BLaER1 (cell line): Measurements from ENCODE around the gene EIF4G3.
"Not testable (repeated sequence)": the region's sequence is repeated elsewhere in the genome, so short reads cannot be mapped to it uniquely, and the experiment has no call there.

Experiments used
- H3K27ac ChIP-seq: shearing (Covaris generic); formaldehyde crosslinking; 2 replicates; pipeline ENCODE4 v1.8.1; 2022
- H3K27me3 ChIP-seq: shearing (Covaris generic); formaldehyde crosslinking; 2 replicates; pipeline ENCODE4 v1.8.1; 2022
- H3K36me3 ChIP-seq: shearing (Covaris generic); formaldehyde crosslinking; 2 replicates; pipeline ENCODE4 v1.8.1; 2022
- H3K4me1 ChIP-seq: shearing (Covaris generic); formaldehyde crosslinking; 2 replicates; pipeline ENCODE4 v1.8.1; 2022
- H3K4me2 ChIP-seq: shearing (Covaris generic); formaldehyde crosslinking; 2 replicates; pipeline ENCODE4 v1.8.1; 2022
- H3K4me3 ChIP-seq: shearing (Covaris generic); formaldehyde crosslinking; 2 replicates; pipeline ENCODE4 v1.8.1; 2022
- H3K9ac ChIP-seq: shearing (Covaris generic); formaldehyde crosslinking; 2 replicates; pipeline ENCODE4 v1.8.1; 2022
- H3K9me3 ChIP-seq: shearing (Covaris generic); formaldehyde crosslinking; 2 replicates; pipeline ENCODE4 v1.8.1; 2022
- H4K20me1 ChIP-seq: shearing (Covaris generic); formaldehyde crosslinking; 2 replicates; pipeline ENCODE4 v1.8.1; 2022
- Cebpa-rat ChIP-seq: shearing (Covaris generic); IDR thresholded peaks from 2 replicates; pipeline ENCODE4 v1.8.1; 2022

EIF4G3 gene

DNA sequence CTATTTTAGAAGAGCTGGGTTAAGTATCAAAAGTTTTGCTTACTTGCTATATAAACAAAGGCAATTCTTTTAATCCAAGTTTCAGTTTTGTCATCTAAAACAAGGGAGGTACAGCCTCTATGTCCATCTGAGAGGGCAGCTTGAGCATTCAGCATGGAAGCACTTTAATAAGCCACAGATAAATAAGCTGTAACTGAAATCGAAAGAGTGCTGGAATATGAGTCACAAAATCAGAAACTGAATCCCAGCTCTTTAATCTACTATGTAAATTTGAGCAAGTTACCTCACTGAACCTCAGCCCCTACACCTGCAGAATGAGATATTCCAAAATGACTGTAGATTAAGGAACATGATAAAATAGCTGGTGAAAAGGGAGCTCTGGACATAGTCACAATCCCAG is 309.6 kb downstream of the EIF4G3 start:
- H3K4me1 ChIP-seq: no peaks in the 10 kb centered on the region
- H3K4me3 ChIP-seq: no peak overlapping the region
- H3K4me2 ChIP-seq: no peak overlapping the region
- H3K27ac ChIP-seq: no peak overlapping the region
- no peaks in the 10 kb centered on the region for H4K20me1 ChIP-seq
- no peaks in the 10 kb centered on the region for H3K27me3 ChIP-seq
- H3K9me3 ChIP-seq: no peaks in the 10 kb centered on the region
- no peak for TF ChIP-seq Cebpa-rat
- peaks cover 35% of the 10 kb centered on the region for H3K36me3 ChIP-seq
- no peak overlapping the region for H3K9ac ChIP-seq

- no peak overlapping the region for H3K4me3 ChIP-seq
- H3K36me3 ChIP-seq: peaks cover 56% of the 10 kb centered on the region
- H3K27ac ChIP-seq: no peak overlapping the region
- no peaks in the 10 kb centered on the region for H3K4me1 ChIP-seq
- no peak overlapping the region for H3K9ac ChIP-seq
- H3K4me2 ChIP-seq: no peak overlapping the region
- no peaks in the 10 kb centered on the region for H3K27me3 ChIP-seq
- no peaks in the 10 kb centered on the region for H4K20me1 ChIP-seq
- no peak for TF ChIP-seq Cebpa-rat
- no peaks in the 10 kb centered on the region for H3K9me3 ChIP-seq
These were observed 311.7 kb downstream of the EIF4G3 start for GRCh38 chr1:20865001-20865400.

DNA sequence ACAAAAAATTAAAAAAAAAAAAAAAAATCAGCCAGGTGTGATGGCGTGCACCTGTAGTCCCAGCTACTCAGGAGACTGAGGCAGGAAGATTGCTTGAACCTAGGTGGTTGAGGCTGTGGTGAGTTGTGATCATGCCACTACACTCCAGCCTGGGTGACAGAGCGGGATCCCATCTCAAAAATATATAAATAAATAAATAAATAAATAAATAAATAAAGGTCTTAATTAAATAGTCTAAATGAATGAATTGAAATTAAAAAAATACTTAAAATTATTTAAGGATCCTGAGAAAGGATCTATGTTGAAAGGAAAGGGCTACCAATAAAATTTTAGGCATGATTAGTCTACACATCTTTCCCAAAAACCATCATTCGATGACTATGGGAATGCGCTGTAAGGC is 322.2 kb downstream of the EIF4G3 start:
- peaks cover 92% of the 10 kb centered on the region for H3K36me3 ChIP-seq
- no peaks in the 10 kb centered on the region for H3K9me3 ChIP-seq
- no peak overlapping the region for H3K27ac ChIP-seq
- no peak overlapping the region for H3K4me3 ChIP-seq
- no peak for TF ChIP-seq Cebpa-rat
- H4K20me1 ChIP-seq: no peaks in the 10 kb centered on the region
- H3K27me3 ChIP-seq: no peaks in the 10 kb centered on the region
- no peaks in the 10 kb centered on the region for H3K4me1 ChIP-seq
- H3K4me2 ChIP-seq: no peak overlapping the region
- no peak overlapping the region for H3K9ac ChIP-seq

DNA sequence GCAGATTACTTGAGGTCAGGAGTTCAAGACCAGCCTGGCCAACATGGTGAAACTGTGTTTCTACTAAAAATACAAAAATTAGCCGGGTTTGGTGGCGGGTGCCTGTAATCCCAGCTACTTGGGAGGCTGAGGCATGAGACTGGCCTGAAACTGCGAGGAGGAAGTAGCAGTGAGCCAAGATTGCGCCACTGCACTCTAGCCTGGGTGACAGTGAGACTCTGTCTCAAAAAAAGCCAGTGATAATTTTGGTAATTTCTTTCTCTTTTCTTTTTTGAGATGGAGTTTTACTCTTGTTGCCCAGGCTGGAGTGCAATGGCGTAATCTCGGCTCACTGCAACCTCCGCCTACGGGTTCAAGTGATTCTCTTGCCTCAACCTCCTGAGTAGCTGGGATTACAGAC is 324.9 kb downstream of the EIF4G3 start:
- H4K20me1 ChIP-seq, H3K4me2 ChIP-seq, H3K4me3 ChIP-seq, H3K9ac ChIP-seq, H3K27me3 ChIP-seq, H3K9me3 ChIP-seq, H3K4me1 ChIP-seq, H3K27ac ChIP-seq: not testable (repeated sequence)
- H3K36me3 ChIP-seq: peaks cover 92% of the 10 kb centered on the region

DNA sequence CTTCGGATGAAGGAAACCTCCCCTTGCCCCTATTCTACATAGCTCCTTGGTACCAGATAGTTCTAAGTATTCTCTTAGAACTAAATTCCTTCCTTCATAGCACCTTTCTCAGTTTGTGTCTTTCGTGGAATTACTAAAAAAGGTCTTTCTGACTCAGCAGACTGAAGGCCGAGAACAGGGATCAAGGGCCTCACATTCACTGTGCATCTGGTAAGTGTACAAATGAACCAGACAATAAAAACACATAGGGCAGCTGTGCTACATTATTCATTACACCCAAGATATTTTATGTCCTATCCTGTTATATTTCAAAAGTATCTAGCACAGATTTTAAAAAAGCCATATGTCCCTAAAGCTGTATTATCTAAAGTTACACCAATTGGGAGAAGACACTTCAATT is 326.7 kb downstream of the EIF4G3 start:
- Histone ChIP-seq H3K4me3 (no peak overlapping the region), H3K9me3 (no peaks in the 10 kb centered on the region), H3K27me3 (no peaks in the 10 kb centered on the region), H3K27ac (no peak overlapping the region), H3K9ac (no peak overlapping the region), H3K4me1 (no peaks in the 10 kb centered on the region), H3K36me3 (peaks cover 95% of the 10 kb centered on the region), H3K4me2 (no peak overlapping the region), H4K20me1 (no peaks in the 10 kb centered on the region)
- no peak for TF ChIP-seq Cebpa-rat

GRCh38 chr1:20849100-20849499 is 327.6 kb downstream of the EIF4G3 start:
- Histone ChIP-seq H4K20me1 (no peaks in the 10 kb centered on the region), H3K27ac (no peak overlapping the region), H3K4me3 (no peak overlapping the region), H3K9me3 (no peaks in the 10 kb centered on the region), H3K27me3 (no peaks in the 10 kb centered on the region), H3K9ac (no peak overlapping the region), H3K4me2 (no peak overlapping the region), H3K4me1 (no peaks in the 10 kb centered on the region), H3K36me3 (peaks cover 95% of the 10 kb centered on the region)
- no peak for TF ChIP-seq Cebpa-rat

DNA sequence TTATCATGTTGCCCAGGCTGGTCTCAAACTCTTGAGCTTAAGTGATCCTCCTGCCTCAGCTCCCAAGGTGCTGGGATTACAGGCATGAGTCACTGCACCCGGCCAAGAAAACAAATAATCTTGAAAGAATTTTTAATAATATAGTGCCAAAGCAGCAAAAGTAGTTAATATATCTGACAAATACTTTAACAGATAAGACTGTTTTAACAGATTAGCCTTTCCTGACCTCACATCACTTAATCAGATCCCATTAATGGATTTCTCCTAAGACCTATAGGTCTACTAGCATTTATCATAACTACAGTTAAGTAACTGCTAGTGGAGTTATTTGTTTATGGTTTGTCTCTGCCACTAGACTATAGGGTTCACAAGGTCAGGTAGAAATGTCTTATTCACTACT is 328.5 kb downstream of the EIF4G3 start:
- no peak for TF ChIP-seq Cebpa-rat
- no peaks in the 10 kb centered on the region for H3K9me3 ChIP-seq
- H3K4me3 ChIP-seq: no peak overlapping the region
- H3K9ac ChIP-seq: no peak overlapping the region
- no peak overlapping the region for H3K27ac ChIP-seq
- no peaks in the 10 kb centered on the region for H3K27me3 ChIP-seq
- peaks cover 94% of the 10 kb centered on the region for H3K36me3 ChIP-seq
- H3K4me1 ChIP-seq: no peaks in the 10 kb centered on the region
- H3K4me2 ChIP-seq: no peak overlapping the region
- H4K20me1 ChIP-seq: no peaks in the 10 kb centered on the region

DNA sequence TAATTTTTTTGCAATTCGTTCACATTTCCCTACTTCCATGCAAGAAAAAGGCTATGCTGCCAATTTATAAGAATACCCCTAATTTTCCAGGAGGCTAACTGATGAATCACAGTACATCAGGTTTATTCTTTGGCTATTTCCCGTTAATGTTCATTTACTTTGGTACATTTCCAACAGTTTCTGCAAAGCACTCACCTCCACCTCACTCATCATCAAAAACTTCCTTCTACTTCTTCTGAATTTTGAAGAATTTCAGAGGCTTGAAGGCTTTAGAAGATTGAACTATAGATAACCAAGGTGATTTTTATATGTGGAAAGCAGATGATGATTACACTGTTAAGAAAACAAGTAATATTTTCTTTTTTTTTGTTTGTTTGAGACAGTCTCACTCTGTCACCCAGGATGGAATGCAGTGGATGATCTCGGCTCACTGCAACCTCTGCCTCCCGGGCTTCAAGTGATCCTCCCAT is 329.1 kb downstream of the EIF4G3 start:
- TF ChIP-seq Cebpa-rat: no peak
- Histone ChIP-seq H3K4me1 (no peaks in the 10 kb centered on the region), H3K9ac (no peak overlapping the region), H3K27ac (no peak overlapping the region), H3K27me3 (no peaks in the 10 kb centered on the region), H3K9me3 (no peaks in the 10 kb centered on the region), H3K4me2 (no peak overlapping the region), H4K20me1 (no peaks in the 10 kb centered on the region), H3K4me3 (no peak overlapping the region), H3K36me3 (peaks cover 94% of the 10 kb centered on the region)

DNA sequence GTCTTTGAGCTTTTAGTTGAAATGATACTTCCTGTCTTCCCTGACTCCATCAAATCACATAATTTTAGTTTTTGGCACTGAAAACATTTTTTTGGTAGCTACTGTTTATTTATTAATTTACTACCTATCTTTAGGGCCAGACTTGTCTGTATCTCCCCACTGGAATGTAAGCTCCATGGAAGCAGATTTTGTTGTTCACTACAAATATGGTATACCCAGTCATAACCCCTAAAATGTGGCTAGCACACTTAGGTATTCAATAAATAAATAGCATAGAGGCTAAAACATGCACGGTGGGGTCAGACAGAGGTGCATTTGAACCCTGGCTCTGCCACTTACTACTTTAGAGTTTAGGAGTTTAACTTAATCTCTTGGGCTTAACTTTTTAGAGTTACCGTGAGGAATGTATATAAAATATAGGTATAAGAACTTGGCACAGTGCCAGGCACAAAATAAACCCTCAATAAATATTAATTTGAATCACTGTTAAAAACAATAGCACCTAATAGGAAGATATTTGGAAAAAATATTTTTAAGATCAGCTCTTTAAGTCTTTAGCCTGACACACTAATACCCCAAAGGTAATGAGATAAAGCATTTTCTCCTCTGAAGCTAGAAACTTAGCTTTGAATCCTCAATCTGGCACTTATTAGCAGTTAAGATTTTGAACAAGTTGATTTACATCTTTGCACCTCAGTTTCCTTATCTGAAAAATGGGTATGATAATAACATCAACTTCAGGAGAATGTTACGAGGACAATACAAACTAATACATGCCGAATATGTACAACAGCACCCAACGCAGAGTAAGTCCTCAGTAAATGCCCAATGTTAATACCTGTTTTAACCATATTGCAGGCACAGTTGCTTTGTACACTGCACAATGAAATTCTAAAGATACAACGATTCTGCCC is 330.0 kb downstream of the EIF4G3 start:
- Histone ChIP-seq H3K36me3 (peaks cover 86% of the 10 kb centered on the region), H3K4me1 (no peaks in the 10 kb centered on the region), H4K20me1 (no peaks in the 10 kb centered on the region), H3K4me2 (no peak overlapping the region), H3K27ac (no peak overlapping the region), H3K9ac (no peak overlapping the region), H3K4me3 (no peak overlapping the region), H3K27me3 (no peaks in the 10 kb centered on the region), H3K9me3 (no peaks in the 10 kb centered on the region)
- TF ChIP-seq Cebpa-rat: no peak

DNA sequence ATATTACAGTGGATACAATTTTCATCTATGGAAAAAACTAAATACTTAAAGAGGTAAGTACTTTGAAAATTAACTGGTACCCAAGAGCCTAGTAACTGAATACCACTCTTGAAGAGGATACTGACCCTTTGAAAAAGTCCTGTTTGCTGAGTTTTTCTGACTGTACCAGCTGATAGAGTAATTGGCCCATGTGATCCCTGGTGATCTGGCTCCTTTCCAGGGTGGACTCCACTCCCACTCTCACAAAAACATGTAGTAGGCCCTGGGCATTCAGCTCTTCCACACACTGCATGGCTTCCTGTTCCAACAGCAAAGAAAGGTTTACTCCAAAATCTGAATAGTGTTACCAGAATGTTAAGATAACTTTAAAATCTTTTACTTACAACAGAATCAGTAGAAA is 336.0 kb downstream of the EIF4G3 start:
- H3K4me3 ChIP-seq: no peak overlapping the region
- no peak overlapping the region for H3K27ac ChIP-seq
- TF ChIP-seq Cebpa-rat: no peak
- peaks cover 83% of the 10 kb centered on the region for H3K36me3 ChIP-seq
- no peak overlapping the region for H3K9ac ChIP-seq
- no peaks in the 10 kb centered on the region for H3K27me3 ChIP-seq
- H3K9me3 ChIP-seq: no peaks in the 10 kb centered on the region
- H4K20me1 ChIP-seq: no peaks in the 10 kb centered on the region
- H3K4me1 ChIP-seq: no peaks in the 10 kb centered on the region
- no peak overlapping the region for H3K4me2 ChIP-seq
